Measurements from ENCODE around the gene JAZF1. TPM values are rescaled to one million over a fixed set of nuclear protein-coding genes. Genes with fewer than 3 reads are reported as not detected.

JAZF1 gene
- total and polyA plus RNA-seq, 2 of the 8 experiments (the other 6 are each of a cell fraction or from before 2014, with no cell fraction given) = 2.6 to 21.8 TPM

- no peaks in the 10 kb centered on the region for H3K23me2 ChIP-seq (ENCODE audit: low read depth, low read length)
- H2AFZ ChIP-seq (ENCODE audit: low read length) = no peak overlapping the region
- WGBS, 2 experiments (ENCODE audit: extremely low coverage in 1 of 2, insufficient coverage in 1 of 2, insufficient read length in 1 of 2, insufficient replicate concordance in 2 of 2, low coverage in 1 of 2, low lambda C conversion rate in 2 of 2, missing lambda C conversion rate in 1 of 2) = 90% methylated on average over 6 of the region's 6 CpGs; no CpG with 5 or more reads in 1 of the 2 experiments
- H2BK20ac ChIP-seq (ENCODE audit: low read length) = no peak overlapping the region
- H3K27me3 ChIP-seq (replicated peaks in 1 of 4; ENCODE audit: control insufficient read depth in 3 of 4, extremely low read depth in 1 of 4, insufficient read depth in 3 of 4, low read length in 3 of 4) = no peaks in the 10 kb centered on the region
- ChIA-PET POLR2A (ENCODE audit: partially characterized antibody) (no interaction called here), CTCF (ENCODE audit: partially characterized antibody) (interaction anchor here (1.2 kb wide), 1 partner anchor 98 kb away, joined by 4 read pairs; no protein-coding TSS in a partner anchor)
- no peak overlapping the region for H3K23ac ChIP-seq (ENCODE audit: insufficient read length)
- TF ChIP-seq TAF7 (optimal IDR thresholded peaks at IDR 0.05; ENCODE audit: borderline replicate concordance, low read depth, low read length) = no peak
- no peak for TF ChIP-seq CEBPB (IDR thresholded peaks at IDR 0.05; ENCODE audit: low read depth, low read length)
- TF ChIP-seq KDM5A (IDR thresholded peaks at IDR 0.05; ENCODE audit: low read length) = no peak
- TF ChIP-seq JUND (IDR thresholded peaks at IDR 0.05; ENCODE audit: low read length) = no peak
- no peak for TF ChIP-seq SP1 (IDR thresholded peaks at IDR 0.05; ENCODE audit: low read depth, low read length)
- H2BK12ac ChIP-seq (ENCODE audit: low read depth, low read length) = no peak overlapping the region
- no peak overlapping the region for H3K9ac ChIP-seq (replicated peaks in 1 of 4; ENCODE audit: extremely low read depth in 1 of 4, low read depth in 3 of 4, low read length in 3 of 4)
- no peak overlapping the region for H3K18ac ChIP-seq (ENCODE audit: extremely low read depth, low read length)
- H3K14ac ChIP-seq (ENCODE audit: insufficient read length) = no peak overlapping the region
- peaks cover 3 to 13% (median 8%) of the 10 kb centered on the region in 4 experiments for H3K4me1 ChIP-seq (replicated peaks in 1 of 4; ENCODE audit: control insufficient read depth in 3 of 4, insufficient read depth in 4 of 4, low read length in 3 of 4)
- FAIRE-seq (no peak), DNase-seq (ENCODE audit: low read depth in 1 of 2, low spot score in 2 of 2) (no peak)
- no peaks in the 10 kb centered on the region for H3K36me3 ChIP-seq (ENCODE audit: control insufficient read depth in 2 of 4, insufficient read depth in 4 of 4, low read length in 3 of 4)
- no peaks in the 10 kb centered on the region for H3K79me2 ChIP-seq (ENCODE audit: control insufficient read depth in 1 of 2, insufficient read depth in 2 of 2, low read length in 2 of 2)
- H3K4me3 ChIP-seq (ENCODE audit: extremely low read depth in 1 of 4, insufficient read depth in 2 of 4, low read depth in 3 of 4, low read length in 4 of 4) = no peak overlapping the region
- H3K9me3 ChIP-seq (ENCODE audit: insufficient read depth in 2 of 2, low read depth in 1 of 2, low read length in 1 of 2) = no peaks in the 10 kb centered on the region
- no peak overlapping the region for H3K27ac ChIP-seq (ENCODE audit: low read depth, low read length)
- peak overlapping the region; percentile 28; the same call in 1 of the 2 replicates for H2BK5ac ChIP-seq (ENCODE audit: low read depth, low read length)
- no peak overlapping the region for H2AK5ac ChIP-seq (ENCODE audit: low read depth, low read length)
- H3K56ac ChIP-seq (replicated peaks; ENCODE audit: insufficient read length, low read depth, low read length) = no peak overlapping the region
- no peak overlapping the region for H3K4ac ChIP-seq (replicated peaks; ENCODE audit: insufficient read length, low read depth, low read length)
- H4K8ac ChIP-seq (ENCODE audit: extremely low read depth, insufficient read depth, low read length) = no peak overlapping the region; the same call in 1 of the 2 replicates
- H3K79me1 ChIP-seq (ENCODE audit: low read depth, low read length) = no peaks in the 10 kb centered on the region
- no peak overlapping the region for H2BK15ac ChIP-seq (ENCODE audit: low read length)
- H2BK120ac ChIP-seq (replicated peaks; ENCODE audit: low read depth, low read length) = no peak overlapping the region
- H4K91ac ChIP-seq (replicated peaks; ENCODE audit: insufficient read length, low read length) = no peak overlapping the region
- no peaks in the 10 kb centered on the region for H4K20me1 ChIP-seq (replicated peaks in 1 of 2; ENCODE audit: control insufficient read depth in 1 of 2, insufficient read depth in 2 of 2, low read length in 2 of 2)
- no peak overlapping the region for H4K5ac ChIP-seq (ENCODE audit: insufficient read length, low read depth, low read length)
- H3K4me2 ChIP-seq (ENCODE audit: insufficient read depth in 1 of 2, low read depth in 2 of 2, low read length in 2 of 2) = no peak overlapping the region
Observed at GRCh38 chr7:27900006-27900405, 280.6 kb downstream of the JAZF1 start.

Data from H1 (cell line).